Caki2 (cell line): ENCODE measurements around the gene FNDC3B. TPM values are rescaled to one million over a fixed set of nuclear protein-coding genes. Genes with fewer than 3 reads are reported as not detected.
A peak's percentile ranks its signal among the peaks of the same experiment; 100 is the strongest.
"Not testable (repeated sequence)": the region's sequence is repeated elsewhere in the genome, so short reads cannot be mapped to it uniquely, and the experiment has no call there.

Experiments
- DNase-seq: peaks from one replicate; pipeline ENCODE4 v3.0.0-alpha.2; 2015; ENCODE audit warnings: low read depth
- in situ Hi-C: cut with HindIII; loops from 2 replicates; pipeline ENCODE4 v1.10.0; 2016; ENCODE audit warnings: low sequenced_read_pairs, low pct_unique_long_range_greater_than_20kb, mixed read lengths
- total RNA-seq: library from RNA; depleted of rRNA; stranded (reverse); fragments of >200 nt; shearing (Covaris generic); gene quantifications from 2 replicates; pipeline ENCODE4 v1.2.3, GENCODE V29; 2014; ENCODE audit warnings: low replicate concordance

The FNDC3B gene
- total RNA-seq, 1 experiment from 2014 or later, result 77.7 TPM

DNA sequence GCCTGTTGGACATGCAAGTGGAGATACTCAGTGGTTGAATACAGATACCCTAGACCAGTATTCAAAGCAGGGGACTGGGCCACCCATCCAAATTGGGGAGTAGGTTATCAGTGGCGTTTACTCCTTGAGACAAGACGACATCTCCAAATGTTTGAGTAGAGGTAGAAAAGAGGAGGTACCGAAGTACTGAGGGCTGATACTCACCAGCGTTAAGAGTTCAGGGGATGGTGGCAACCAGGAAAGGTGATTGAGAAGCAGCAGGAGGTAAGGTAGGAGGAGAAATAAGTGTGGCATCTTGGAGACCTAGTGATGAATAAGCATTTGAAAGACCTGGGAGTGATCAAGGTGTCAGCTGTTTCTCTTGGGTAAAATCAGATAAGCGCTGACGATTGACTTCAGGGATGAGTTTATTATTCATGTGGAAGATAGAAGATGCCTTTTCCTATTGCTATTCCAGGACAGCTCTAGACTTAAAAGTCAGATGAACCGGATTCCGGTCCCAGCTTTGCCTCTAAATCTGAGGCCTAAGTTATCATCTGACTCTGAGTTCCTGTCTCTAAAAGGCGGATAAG lies 312.6 kb downstream of the FNDC3B start:
- no peak for DNase-seq
- in situ Hi-C loops, result no loop called here

DNA sequence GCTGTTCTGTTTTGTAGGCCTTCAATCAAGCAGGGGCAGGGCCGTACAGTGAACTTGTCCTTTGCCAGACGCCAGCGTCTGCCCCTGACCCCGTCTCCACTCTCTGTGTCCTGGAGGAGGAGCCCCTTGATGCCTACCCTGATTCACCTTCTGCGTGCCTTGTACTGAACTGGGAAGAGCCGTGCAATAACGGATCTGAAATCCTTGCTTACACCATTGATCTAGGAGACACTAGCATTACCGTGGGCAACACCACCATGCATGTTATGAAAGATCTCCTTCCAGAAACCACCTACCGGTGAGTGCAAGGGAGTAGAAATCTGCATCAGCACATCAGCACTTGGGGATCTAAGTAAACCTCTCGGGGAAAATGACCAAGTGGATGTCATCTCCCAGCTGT lies 313.4 kb downstream of the FNDC3B start:
- in situ Hi-C loops, result no loop called here
- no peak for DNase-seq

DNA sequence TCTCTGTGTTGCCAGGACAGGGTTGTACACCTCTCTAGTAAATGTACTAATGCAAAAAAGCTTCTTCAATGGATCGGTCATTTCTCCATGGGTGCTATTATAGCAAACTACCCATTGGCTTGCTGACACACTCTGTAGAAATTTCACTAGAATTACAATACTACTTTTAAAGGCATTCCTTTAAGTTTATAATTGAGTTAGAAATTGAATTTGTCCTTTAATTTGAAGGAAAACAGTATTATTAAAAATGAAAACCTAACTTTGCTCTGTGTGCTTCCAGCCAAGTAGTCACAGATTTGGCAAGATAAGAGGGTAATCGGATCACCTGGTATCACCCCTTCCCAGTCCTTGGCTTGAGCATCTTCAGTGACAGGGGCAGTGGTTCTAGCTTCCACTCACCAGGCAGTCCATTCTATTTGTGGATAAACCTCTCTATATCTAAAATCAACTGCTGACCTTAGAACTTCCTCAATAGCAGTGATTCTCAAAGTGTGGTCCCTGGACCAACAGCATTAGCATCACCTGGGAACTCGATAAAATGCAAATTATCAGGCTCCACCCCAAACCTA lies 315.6 kb downstream of the FNDC3B start:
- no peak for DNase-seq
- in situ Hi-C loops, result no loop called here

DNA sequence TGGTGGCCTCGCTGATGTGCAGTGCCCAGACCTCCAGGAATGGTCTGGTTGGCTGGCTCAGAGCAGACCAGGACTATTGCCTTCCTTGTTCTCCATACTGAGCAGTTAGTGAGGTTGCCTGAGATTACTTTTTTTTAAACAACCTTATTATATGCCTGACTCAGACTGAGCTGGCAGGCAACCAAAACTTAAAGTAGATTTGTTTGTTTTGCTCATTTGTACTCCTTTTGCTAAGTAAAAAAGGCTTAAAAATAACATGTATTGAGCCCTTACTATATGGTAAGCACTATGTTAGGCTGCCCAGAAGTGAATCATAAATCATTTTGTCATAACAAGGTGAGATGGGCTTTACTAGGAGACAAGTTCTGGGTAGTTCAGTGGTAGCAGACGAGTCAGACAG lies 316.5 kb downstream of the FNDC3B start:
- peak; percentile 96 for DNase-seq
- in situ Hi-C loops, result no loop called here

DNA sequence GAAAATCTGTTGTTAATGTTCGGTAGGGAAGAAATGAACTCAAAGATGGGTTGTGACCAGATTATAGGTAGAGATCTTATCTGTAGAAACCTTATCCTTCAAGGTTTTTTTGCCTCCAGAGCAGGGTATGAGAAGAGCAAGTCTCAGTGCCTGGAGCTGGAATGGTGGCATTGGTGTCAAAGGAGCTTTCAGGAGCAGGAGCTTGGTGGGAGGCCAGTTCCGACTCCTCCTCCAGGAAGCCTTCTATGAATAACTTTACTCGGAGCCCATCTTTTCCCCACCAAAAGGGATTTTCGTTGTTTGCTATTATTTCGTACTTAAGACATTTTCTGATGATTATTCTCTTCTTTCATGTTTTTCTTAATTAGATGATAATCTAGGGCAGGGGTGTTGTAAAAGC lies 317.0 kb downstream of the FNDC3B start:
- DNase-seq, result no peak

GRCh38 chr3:172357850-172358754 lies 318.7 kb downstream of the FNDC3B start:
- DNase-seq, result no peak
- in situ Hi-C loops, result no loop called here

More for the DNA sequence above, 317.0 kb downstream of the FNDC3B start:
- in situ Hi-C loops, result no loop called here

- in situ Hi-C loops, result no loop called here
- no peak for DNase-seq
These were observed 319.9 kb downstream of the FNDC3B start for GRCh38 chr3:172359231-172359630.

DNA sequence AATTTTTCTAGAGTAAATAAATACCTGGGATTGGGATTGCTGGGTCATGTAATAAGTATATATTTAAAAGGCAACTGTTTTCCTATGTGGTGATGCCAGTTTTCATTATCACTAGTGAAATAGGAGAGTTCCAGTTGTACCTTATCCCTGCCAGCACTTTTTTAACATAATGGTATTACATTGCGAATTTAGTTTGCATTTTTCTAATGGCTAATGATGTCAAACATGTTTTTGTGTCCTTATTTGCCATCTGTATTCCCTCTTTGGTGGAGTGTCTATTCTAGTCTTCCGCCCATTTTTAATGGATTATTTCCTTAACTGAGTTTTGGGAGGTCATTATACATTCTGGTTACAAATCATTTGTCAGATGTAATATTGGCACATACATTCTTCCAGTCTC lies 320.6 kb downstream of the FNDC3B start:
- in situ Hi-C loops, result no loop called here

DNA sequence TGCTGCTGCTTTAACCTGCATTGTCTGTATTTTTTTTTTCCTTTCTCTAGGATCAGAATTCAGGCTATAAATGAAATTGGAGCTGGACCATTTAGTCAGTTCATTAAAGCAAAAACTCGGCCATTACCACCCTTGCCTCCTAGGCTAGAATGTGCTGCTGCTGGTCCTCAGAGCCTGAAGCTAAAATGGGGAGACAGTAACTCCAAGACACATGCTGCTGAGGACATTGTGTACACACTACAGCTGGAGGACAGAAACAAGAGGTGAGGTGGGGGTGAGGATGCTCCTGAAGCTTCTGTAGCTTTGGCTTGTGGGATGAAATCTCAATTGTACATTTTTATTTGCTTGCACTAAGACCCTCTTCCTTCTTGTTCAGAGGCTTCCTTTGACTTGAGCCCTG lies 323.2 kb downstream of the FNDC3B start:
- in situ Hi-C loops, result no loop called here

More for the DNA sequence above, 320.6 kb downstream of the FNDC3B start:
- no peak for DNase-seq

GRCh38 chr3:172364374-172365027 lies 325.1 kb downstream of the FNDC3B start:
- no peak for DNase-seq
- in situ Hi-C loops, result no loop called here

More for the DNA sequence above, 323.2 kb downstream of the FNDC3B start:
- DNase-seq, result no peak

GRCh38 chr3:172365028-172365567 lies 325.7 kb downstream of the FNDC3B start:
- in situ Hi-C loops, result no loop called here
- DNase-seq, result no peak

GRCh38 chr3:172367205-172368105 lies 328.1 kb downstream of the FNDC3B start:
- in situ Hi-C loops, result no loop called here
- DNase-seq, result peak; percentile 33

DNA sequence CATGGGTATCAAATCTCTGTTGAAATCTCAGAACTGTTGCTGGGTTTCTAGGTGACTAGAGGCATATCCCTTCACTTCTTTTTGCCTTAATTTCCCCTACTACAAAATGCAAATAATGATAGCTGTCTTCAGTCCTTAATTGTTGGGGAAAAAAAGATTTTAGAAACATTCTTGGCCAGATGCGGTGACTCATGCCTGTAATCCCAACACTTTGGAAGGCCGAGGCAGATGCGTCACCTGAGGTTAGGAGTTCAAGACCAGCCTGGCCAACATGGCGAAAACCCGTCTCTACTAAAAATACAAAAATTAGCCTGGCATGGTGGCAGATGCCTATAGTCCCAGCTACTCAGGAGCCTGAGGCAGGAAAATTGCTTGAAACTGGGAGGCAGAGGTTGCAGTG lies 329.2 kb downstream of the FNDC3B start:
- in situ Hi-C loops, DNase-seq: not testable (repeated sequence)

GRCh38 chr3:172369590-172370259 lies 330.3 kb downstream of the FNDC3B start:
- DNase-seq, result no peak
- in situ Hi-C loops, result no loop called here

- in situ Hi-C loops, result no loop called here
- no peak for DNase-seq
These were observed 331.0 kb downstream of the FNDC3B start for GRCh38 chr3:172370419-172370818.

DNA sequence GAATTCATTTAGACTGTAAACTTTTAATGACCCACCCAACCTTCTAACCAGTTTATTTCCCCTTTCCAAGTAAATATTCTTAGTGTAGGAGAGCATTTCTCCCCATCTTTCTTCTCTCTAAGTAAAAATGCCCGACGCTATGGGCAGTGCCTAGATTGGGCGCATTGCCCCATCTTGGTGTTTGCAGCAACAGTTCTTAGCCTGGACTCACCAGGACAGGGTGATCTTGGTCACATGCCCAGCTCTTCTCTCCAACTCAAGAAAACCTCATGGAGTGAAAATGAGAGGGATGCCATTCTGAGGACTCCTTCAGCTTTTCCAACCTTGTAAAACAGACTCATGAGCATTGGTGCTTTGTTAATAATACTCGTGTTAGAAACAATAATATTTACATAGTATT lies 332.2 kb downstream of the FNDC3B start:
- DNase-seq, result no peak
- in situ Hi-C loops, result no loop called here

GRCh38 chr3:172372895-172373294 lies 333.5 kb downstream of the FNDC3B start:
- in situ Hi-C loops, result no loop called here
- DNase-seq, result no peak
